GM13976 (cell line): ENCODE results near the gene CACNA2D3.
A peak's percentile ranks its signal among the peaks of the same experiment; 100 is the strongest.

Source experiments
- DNase-seq: peaks from one replicate; pipeline ENCODE4 v3.0.0; 2012; ENCODE audit warnings: low spot score
- CTCF ChIP-seq: IDR thresholded peaks from 2 replicates; pipeline ENCODE4 v1.5.1; 2012; ENCODE audit warnings: borderline replicate concordance, mild to moderate bottlenecking; ENCODE audit not compliant: insufficient read depth; ENCODE audit errors: extremely low read depth, missing control alignments, control extremely low read depth
- in situ Hi-C: fragments of 300-500 bp; cut with MboI; formaldehyde crosslinking; loops from one replicate; pipeline ENCODE4 v1.12.0; 2022; ENCODE audit warnings: low sequenced_read_pairs, mixed read lengths, inconsistent platforms; ENCODE audit not compliant: unreplicated experiment

CACNA2D3 gene

DNA sequence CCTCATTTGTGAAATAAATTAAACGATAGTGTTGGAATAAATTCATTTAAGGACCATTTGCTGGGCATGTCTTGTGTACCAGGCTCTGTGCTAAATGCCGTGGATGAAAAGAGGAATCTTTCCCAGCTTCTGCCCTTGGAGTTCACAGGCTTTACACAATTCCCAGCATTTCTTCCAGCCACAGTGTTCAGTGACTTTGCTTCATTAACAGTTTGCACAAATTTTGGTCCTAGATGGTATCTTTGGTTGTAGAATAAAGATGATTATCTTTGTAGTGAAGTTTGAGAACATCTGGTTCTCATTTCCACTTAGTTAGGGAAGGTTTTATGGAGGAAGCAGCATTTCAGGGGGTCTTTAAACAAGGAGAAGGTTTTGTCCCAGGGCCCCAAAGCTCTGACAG is 705.4 kb downstream of the CACNA2D3 start:
- TF ChIP-seq CTCF: no peak
- in situ Hi-C loops: no loop called here
- DNase-seq: no peak

DNA sequence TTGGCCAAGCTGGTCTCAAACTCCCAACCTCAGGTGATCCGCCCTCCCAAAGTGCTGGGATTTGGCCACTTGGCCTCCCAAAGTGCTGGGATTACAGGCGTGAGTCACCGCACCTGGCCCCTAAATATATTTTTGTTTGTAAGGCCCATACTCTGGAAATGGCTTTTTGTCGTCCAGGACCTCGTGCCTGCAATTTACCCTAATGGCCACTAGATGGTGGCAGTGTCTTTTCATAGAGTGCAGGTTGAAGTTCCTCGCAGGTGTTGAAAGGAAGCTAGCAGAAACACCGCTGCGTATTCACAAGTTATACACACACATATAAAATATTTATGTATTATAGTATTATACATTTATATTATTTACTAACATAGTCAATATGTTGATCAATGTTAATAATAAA is 708.3 kb downstream of the CACNA2D3 start:
- TF ChIP-seq CTCF: peak; percentile 34
- in situ Hi-C loops: no loop called here
- DNase-seq: peak; percentile 35

DNA sequence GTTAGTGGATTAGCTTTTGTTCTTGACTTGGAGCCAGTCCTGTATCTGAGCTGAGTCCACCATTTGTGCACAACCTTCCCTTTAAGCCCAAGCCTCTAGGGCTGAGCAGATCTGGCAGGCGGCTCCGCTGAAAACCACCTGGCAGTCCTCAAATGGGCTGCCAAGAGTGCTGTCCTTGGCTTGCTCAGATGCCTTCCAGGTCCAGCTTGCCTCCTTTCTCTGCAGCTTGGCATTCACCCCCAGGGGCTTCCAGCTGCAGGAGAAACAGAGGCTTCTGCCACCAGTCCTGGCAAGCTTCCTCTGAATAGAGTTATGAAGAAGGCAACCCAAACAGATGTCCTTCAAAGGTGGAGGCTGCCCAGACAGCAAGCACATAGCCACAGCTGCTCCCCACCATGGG is 708.8 kb downstream of the CACNA2D3 start:
- DNase-seq: no peak
- TF ChIP-seq CTCF: no peak
- in situ Hi-C loops: no loop called here

DNA sequence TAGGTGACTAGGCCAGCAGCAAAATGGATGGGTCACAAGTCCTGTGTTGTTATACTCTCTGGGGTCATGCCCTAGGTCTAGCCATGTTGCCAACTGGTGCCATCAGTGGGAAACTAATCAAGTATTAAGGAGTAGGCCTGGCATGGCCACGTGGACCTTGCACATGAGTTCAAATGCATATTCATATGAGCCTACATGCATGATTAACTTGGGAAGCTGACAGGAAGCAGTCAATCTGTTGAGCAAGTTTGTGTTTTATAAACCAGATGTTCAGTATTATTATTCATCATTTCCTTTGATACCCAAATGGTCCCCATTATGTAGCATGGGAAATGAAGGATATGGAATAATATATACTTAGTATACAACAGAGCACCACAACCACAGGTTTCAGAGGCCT is 710.5 kb downstream of the CACNA2D3 start:
- no peak for TF ChIP-seq CTCF
- DNase-seq: no peak
- in situ Hi-C loops: no loop called here

GRCh38 chr3:54835701-54836100 is 713.3 kb downstream of the CACNA2D3 start:
- in situ Hi-C loops: no loop called here
- no peak for TF ChIP-seq CTCF

GRCh38 chr3:54836871-54837270 is 714.5 kb downstream of the CACNA2D3 start:
- in situ Hi-C loops: no loop called here
- DNase-seq: no peak
- TF ChIP-seq CTCF: no peak

More at GRCh38 chr3:54835701-54836100, 713.3 kb downstream of the CACNA2D3 start:
- DNase-seq: no peak

- in situ Hi-C loops: no loop called here
- no peak for DNase-seq
- TF ChIP-seq CTCF: no peak
These were observed 715.6 kb downstream of the CACNA2D3 start for GRCh38 chr3:54837964-54838363.
